CD4-positive, alpha-beta T cell treated with Interleukin-21 for 1 hour (primary cell): ENCODE data around the gene HSPA6.
A peak's percentile ranks its signal among the peaks of the same experiment; 100 is the strongest.
"Not testable (repeated sequence)": the region's sequence is repeated elsewhere in the genome, so short reads cannot be mapped to it uniquely, and the experiment has no call there.

Experiments used
- DNase-seq: peaks from one replicate; pipeline ENCODE4 v3.0.0-alpha.2; 2020

HSPA6 gene

DNA sequence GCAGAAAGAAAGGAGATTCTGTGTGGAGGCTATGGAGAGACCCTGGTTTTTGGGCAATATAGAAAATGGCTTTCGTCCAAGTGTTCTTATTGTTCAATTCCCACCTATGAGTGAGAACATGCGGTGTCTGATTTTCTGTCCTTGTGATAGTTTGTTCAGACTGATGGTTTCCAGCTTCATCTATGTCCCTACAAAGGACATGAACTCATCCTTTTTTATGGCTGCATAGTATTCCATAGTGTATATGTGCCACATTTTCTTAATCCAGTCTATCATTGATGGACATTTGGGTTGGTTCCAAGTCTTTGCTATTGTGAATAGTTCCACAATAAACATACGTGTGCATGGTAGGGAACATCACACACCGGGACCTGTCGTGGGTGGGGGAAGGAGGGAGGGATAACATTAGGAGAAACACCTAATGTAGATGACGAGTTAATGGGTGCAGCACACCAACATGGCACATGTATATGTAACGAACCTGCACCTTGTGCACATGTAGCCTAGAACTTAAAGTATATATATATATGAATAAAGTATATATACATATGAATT is 14.7 kb downstream of the HSPA6 start:
- DNase-seq = not testable (repeated sequence)

DNA sequence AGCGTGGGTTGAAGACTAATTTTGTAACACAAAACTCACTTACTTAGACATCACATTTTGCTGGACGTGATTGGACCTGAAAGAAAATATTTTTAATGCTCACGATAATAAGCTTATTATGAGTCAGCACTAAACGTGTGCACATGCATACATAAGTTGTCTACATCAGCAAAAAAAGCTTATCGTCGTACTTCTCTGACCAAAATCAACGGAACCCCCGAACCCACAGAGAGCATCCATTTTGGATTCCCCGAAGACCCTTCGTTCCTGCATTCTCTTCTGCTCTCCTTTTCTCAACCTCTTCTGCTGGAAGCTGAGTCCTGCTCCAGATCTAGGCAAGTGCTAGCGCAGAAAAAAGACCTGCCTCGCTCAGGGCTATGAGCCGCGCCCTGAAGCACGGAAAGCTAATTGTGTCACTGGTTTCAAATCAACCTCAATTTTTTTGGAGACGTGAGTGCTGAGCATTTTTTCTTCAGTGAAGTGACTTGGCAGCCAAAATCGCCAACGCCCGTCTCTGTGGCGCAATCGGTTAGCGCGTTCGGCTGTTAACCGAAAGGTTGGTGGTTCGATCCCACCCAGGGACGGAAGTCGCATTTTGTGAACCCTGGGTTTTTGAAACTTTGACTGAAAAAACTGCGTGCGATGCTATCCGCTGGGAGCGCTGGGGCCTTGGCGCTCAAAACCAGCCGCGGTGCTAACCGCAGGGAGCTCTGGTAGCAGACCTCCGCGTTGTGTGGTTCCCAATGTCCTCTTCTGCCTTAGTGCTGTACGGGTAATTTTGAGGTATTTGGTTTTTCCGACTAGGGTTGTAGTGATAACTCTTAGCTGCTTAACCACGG is 15.6 kb downstream of the HSPA6 start:
- peak; percentile 93 for DNase-seq

DNA sequence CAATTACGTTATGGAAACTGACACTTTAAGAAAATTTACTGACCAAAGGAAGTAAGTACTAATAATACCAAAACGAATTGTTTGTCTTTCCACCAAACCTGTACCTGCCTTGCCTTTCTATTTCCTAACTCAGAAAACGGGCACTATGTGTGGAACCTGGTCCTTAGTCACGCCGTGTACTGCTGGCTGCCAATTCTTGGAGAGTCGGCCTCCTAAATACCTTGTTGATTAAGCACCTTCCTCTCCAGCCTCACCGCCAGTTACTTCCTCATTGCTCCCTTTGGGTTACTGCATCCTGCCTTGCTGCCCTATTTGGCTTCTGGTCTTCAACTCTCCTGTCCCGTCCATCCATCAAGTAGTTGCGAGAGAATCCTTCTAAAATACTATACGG is 16.2 kb downstream of the HSPA6 start:
- not testable (repeated sequence) for DNase-seq

DNA sequence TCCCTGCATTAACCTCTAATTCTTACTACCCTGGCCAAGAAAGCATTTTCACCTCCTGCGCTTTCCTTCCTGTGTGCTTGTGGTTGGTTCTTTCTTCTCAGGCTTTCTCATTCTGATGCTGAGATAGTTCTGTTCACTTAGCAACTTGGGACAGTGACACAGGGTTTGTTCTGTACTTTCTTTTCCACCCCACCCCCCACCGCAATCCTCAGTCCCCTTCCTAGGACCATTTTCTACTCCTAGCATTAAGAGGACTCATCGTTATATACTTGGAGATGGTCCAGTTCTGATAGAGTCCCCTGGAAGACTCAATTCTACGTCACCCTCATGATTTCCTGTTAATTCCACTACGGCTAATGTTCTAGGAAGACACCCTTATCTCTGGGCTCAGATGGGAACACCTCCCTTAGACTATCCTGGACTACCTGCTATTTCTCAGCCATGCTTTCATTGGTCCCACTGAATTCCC is 17.8 kb downstream of the HSPA6 start:
- peak; percentile 81 for DNase-seq

DNA sequence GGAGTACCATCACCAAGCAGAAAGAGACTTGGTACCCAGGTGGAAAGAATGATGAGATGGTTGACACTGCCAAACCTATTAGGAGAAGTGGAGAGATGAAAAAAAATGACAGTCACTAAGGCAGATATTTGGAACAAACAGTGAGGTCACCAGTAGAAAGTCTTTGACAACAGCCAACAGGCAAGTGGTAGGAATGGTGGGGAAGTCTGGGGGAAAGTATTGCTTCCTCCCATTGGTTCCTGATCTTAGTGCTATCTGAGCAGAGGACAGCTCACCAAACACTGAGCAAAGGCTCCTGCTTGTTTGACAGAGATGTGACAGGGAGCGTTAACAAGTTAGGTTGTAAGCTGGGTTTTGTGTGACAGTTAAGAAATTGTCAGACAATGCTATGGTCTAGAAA is 18.8 kb downstream of the HSPA6 start:
- DNase-seq = peak; percentile 35

DNA sequence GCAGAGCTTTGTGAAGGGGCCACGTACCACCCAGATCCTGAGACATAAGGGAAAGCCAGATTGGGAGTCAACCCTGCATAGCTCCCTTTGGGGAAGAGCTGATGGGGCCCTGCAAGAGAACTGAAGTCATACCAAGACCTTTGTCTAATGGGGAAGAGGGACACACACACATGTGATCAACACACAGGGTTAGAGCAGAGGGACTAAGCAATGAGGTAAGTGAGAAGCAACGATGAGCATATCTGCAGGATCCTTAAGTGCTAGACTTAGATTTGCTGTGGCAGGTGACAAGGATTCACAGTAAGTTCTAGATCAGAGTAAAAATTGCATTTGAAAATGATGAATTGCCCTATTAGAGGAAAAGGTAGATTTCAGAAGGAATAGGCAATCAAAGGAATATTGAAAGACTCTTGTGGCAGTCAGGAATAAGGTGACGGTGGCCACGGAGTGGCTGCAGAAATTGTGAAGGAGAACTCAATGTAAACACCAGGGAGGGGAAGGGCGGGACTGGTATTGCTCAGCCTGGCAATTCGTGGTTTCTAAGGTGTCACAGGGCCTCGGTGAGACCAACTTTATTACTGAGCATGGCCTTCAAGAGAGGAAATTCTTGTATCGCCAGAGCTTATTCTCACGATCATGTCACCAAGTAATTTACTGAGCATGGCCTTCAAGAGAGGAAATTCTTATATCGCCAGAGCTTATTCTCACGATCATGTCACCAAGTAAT is 20.8 kb downstream of the HSPA6 start:
- DNase-seq = peak; percentile 43

DNA sequence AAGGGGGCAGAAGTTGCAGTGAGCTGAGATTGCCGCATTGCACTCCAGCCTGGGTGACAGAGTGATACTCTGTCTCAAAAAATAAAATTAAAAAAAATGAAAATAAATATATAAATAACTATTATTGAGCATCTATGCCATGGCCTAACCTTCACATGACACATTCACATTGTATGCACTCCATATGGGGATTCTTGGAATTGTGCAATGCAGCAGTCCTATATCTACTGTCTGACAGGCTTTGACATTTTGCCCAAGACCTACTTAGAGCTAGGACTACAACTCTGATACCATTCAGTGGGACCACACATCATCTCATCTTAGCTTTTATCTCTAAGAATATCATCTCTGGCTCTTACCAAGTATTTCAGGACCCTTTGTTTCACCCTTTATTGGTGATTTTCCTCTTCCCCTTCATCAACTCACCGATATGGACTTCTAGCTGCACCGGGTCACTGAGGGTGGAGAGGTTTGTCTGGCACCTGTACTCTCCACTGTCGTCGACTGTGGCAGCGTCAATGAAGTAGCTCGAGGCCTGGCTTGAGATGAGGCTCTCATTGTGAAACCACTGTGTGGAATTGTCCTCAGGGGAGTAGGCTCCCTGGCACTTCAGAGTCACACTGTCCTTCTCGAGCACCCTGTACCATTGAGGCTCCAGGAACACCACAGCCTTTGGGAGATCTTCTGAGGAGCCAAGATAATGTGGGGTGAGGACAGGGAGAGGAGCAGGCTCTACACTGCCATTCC is 23.8 kb downstream of the HSPA6 start:
- not testable (repeated sequence) for DNase-seq

DNA sequence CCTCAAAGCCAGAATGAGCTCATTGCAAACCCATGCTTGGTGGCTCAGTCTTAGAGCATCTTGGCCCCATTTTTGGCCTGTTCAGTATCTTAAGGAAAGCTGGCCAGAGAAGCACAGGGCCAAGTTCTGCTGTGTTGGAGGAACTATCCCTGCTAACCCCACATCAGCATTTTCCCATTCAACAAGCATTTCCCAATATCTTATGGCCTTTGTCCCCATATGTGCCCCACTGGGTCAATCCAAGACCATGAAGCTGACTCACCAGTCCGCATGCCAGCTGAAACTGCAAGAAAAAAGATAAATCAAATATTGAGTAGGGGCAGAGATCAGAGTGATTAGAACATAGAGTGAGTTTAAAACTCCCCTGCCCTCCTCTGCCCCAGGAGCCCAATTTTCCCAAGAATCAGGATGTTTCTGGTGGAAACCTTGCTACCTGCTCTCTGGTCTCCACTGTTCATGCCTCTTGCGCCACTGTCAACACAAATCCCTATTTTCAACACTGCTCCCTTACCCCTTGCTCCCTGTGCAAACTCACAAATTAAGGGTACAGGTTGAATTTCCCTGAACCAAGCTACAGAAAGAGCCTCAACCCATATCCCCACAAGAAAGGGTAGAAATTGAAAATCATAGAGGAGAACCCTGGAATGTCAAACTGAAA is 24.5 kb downstream of the HSPA6 start:
- not testable (repeated sequence) for DNase-seq

DNA sequence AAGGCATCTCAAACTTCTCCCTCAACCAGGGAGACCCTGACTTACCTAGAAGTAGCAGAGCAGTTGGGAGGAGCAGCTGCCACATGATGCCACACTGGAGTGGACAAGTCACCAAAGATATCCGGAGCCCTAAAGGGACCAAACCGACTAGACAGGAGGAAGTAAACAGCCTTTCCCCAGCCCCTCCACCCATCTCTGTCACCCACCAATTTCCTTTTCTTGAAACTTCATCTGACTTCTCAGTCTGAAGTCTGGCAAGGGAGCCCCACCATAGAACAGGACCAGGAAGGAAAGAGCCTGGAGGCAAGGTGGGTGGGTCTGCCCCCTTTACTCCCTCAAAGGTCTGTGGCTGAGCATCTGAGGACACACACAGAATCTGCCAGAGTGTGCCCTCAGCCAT is 25.3 kb downstream of the HSPA6 start, which contains the start of gene FCGR3A:
Gene FCGR3A, minus strand, starts transcription at position 167 of the 400 bp plus-strand sequence. Its CDS starts 82 bp downstream, at position 85.
- DNase-seq = peak; percentile 29

DNA sequence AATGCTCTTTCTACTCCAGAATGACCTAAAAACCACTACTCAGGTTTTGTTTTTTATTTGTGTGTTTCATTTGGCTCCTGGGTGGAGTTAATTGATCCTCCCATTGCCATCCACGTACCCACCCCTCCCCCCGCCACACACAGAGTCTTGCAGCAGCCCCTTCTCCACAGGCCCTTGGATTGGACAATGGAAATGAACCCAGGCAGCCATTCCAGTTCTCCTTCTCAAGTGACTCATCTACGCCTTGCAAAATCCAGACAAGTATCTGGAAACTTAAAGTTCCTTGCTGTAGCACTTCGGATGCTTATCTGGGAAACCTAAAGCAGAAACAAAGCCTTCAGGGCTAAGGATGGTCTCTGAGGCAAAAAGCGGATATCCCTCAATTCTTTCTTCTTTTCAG is 26.6 kb downstream of the HSPA6 start:
- DNase-seq = not testable (repeated sequence)

DNA sequence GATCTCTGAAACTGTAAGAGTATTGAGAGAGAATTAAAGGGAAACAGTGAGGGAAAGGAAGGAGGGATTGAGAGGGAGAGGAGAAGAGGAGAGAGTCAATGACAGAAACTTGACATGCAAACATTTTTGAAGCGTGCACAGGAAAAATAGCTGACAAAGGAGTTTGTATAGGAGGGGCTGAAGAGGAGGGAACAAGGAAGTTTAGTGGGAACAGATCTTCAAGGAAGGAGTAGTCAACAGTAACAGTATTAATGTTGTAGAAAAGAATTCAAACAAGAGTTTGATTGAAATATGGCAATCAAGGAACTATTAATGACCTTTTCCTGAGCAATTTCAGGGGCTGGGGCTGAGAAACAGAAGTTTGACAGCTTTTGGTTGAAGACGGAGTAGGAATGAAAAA is 29.3 kb downstream of the HSPA6 start:
- DNase-seq = not testable (repeated sequence)

DNA sequence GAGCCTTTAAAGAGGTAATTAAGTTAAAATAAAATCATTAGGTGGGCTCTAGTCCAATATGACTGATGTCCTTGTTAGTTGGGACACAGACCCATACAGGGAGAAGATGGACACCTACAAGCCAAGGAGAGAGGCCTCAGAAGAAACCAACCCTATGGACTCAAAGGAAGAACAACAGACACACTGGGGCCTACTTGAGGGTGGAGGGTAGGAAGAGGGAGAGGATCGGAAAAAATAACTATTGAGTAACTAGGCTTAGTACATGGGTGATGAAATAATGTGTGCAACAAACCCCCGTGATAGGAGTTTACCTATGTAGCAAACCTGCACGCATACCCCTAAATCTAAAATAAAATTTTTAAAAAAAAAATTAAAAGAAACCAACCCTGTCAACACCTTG is 30.0 kb downstream of the HSPA6 start:
- DNase-seq = not testable (repeated sequence)

DNA sequence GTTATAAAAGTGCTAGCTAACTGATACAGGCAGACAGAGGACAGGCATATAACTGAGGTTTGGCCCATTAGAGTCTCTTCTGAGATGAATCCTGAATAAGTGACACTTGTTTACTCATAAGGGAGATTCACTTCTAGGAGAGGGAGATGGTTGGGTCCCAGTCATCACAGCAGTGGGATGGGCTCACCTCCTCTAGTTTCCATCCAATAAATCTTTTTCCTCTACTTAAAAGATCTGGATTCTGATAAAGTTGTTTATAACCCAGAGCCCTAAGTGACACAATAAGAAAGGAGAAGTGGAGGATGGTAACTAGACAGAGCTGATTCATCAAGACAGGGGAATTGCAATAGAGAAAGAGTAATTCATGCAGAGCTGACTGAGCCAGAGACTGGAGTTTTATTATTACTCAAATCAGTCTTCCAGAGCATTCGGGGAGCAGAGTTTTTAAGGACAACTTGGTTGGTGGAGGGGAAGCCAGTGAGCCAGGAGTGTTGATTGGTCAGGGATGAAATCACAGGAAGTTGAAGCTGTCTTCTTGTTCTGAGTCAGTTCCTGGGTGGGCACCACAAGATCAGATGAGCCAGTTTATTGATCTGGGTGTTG is 30.6 kb downstream of the HSPA6 start:
- DNase-seq = peak; percentile 46

DNA sequence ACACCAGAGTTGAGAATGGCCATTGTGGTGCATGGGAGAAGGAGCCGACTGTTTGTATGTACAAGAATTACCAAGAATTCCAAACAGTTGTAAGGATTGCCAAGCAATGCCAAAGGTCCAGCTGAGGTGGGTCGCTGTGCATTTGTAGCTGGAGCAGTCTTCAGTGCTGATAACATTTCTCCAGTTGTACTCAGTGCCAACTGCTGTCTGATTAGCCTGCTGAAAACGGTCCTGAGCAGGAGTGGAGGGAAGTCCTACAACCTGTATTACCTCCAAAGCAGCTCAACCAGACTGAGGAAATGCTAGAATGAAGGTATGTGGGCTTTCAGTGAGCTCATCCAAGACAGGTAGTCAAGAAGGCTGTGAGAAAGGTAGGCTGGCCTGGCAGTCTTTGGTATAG is 31.8 kb downstream of the HSPA6 start:
- DNase-seq = not testable (repeated sequence)

DNA sequence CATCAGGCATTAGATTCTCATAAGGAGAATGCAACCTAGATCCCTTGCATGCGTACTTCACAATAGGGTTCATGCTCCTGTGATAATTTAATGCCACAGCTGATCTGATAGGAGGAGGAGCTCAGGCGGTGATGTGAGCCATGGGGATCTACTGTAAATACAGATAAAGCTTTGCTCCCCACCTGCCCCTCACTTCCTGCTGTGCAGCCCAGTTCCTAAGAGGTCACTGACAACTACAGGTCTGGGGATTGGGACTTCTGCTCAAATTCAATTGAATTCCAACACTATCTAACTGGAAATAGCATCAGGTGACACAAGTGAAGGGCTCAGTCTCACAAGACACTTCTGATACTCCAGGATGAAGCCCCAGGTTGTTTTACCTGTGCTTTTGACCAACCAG is 32.6 kb downstream of the HSPA6 start:
- DNase-seq = not testable (repeated sequence)

DNA sequence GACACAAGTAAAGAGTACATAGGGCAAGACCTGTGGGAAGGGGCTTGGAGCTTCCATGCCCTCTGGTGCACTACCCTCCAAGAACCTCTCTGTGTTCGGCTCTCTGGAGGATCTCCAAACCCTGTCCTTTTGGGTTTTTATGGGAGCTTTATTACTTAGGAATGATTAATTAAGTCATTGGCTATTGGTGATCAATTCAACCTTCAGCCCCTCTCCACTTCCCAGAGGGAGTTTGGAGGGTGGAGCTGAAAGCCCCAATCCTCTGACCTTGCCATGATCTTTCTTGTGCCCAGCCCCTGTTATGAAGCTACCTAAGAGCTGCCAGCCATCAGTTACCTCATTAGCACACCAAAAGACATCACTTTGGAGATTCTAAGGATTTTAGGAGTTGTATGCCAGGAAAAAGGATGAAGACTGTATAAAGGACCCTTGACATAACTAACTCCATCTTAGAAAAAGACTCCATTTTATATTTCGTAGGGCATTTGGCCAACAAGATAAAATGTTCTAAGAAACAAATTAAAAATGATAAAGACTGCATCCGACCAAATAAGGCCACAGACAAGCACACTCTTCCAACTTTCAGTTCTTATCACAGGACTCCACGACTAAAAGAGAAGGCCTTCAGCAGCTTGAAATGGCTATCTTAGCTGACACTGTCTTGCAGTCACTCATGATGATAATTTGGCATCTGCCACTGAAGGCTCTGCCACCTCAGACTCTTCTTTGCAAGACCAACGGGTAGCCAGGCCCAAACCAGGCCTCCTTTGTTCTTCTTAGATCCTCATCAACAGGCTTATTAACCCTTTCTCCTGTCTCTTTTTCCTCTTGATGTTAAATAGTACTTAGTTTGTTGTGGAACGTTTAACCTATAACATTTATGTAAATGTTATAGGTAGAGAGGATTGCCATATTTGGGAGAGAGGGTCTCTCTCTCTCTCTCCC is 33.4 kb downstream of the HSPA6 start:
- not testable (repeated sequence) for DNase-seq

DNA sequence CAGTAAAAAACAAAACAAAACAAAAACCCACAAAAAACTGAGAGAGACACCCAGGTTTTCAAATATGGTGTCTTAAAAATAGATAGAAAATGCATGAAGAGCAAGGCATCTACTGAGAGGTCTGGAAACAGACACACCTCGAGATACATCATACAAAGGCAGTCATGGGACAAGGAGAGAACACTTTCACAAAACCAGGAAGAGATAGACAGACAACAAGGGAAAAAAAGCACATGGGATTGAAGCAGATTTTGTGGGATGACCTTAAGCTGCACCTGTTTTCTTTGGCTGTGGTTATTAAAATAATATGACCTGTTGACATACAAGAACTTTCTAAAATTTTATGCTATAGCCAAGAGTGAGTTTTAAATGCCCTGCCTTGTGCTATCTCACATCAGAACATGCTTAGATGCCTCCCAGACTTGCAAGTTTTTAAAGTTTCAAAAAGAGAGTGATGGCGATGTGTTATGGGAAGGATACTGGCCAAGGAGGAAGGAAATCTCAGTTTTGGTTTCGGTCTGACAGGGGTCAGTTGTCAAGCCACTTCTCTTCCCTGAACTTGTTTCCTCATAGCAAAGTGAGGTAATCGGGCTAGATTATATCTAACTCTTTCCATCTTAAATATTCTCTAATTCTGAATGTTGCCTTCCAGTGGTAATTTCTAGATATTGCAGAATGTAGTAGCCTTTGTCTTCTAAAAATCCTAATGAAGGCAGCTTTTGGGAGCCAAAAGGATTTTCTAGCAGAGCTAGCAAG is 36.8 kb downstream of the HSPA6 start:
- peak; percentile 54 for DNase-seq

DNA sequence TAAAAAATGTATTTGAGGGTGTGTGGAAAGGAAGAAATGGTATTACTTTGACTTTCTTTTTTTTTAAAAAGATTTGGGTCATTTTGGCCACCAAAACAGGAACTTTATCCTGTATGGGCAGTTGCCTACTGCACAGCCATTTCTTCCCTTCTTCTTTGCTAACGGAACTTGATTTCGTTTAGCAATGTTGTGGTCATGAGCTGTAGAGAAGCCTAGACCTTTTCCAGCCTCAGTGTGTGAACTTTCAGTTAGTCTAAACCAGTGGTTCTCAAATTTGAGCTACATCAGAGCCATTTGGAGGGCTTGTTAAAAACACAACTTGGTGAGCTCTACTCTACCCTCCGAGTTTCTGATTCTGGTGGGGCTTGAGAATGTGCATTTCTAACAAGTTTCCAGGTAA is 38.1 kb downstream of the HSPA6 start:
- DNase-seq = not testable (repeated sequence)

DNA sequence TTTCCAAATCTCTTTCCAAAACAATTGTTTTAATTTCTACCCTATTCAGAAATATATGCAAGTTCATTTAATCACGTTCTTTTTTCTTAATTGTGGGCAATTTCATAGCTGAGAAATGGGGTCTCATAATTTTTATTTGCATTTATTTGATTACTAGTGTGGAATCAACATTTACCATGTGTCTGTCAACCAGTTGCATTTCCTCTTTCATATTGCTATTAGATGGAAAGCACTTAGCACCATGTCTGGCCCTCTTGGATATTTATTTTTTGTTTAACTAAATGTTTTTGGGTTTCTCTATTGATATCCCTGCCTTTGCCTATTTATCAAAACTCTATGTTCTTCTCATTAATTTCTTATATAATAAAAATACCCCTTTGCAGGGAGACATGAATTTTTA is 39.2 kb downstream of the HSPA6 start:
- not testable (repeated sequence) for DNase-seq

DNA sequence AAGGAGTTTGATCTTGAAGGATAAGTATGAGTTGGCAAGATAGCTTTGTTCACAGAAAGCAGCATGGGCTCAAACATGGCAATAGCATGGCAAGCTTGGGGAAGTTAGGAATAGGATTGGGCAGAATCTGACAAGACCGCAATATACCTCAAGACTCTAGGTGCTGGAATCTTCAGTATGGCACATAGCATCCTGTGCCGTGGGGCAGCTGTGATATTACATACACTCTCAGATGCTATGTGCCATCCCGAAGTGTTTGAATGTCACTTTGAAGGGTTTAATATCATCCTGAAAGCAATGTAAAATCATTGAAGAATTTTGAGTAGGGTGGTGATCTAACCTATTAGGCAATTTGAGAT is 42.2 kb downstream of the HSPA6 start:
- not testable (repeated sequence) for DNase-seq
